Measurements from ENCODE around the gene SLC22A7. TPM values are rescaled to one million over a fixed set of nuclear protein-coding genes. Genes with fewer than 3 reads are reported as not detected.
"Not testable (repeated sequence)": the region's sequence is repeated elsewhere in the genome, so short reads cannot be mapped to it uniquely, and the experiment has no call there.

SLC22A7 gene
- total and polyA plus RNA-seq, 2 experiments from 2014 or later, result not detected

DNA sequence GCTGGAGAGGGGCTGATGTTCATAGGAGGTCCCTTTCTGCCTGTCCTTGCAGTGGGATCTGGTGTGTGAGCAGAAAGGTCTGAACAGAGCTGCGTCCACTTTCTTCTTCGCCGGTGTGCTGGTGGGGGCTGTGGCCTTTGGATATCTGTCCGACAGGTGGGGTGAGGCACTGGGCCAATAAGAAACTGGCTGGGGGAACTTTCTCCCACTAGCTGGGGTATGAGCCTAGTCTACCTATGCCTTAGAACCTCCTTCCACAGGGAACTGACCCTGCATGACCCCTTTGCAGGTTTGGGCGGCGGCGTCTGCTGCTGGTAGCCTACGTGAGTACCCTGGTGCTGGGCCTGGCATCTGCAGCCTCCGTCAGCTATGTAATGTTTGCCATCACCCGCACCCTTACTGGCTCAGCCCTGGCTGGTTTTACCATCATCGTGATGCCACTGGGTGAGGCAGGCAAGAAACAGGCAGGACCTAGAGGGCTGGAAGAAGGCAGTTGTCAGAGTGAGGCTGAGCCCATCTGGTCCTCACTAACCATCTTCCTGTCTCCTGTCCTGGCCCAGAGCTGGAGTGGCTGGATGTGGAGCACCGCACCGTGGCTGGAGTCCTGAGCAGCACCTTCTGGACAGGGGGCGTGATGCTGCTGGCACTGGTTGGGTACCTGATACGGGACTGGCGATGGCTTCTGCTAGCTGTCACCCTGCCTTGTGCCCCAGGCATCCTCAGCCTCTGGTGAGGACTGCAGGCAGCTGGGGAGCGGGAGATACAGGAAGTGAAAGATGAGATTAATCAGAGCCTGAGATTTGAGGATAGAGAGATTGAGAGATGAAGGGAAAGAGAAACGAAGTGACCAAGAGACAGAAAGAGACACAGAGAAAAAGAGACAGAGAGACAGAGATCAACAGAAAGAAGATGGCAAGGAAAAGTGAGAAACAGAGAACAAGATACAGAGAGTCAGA lies 1.6 kb downstream of the SLC22A7 start:
- no peak for DNase-seq
- TF ChIP-seq EZH2phosphoT487 (IDR thresholded peaks at IDR 0.05; ENCODE audit: insufficient read depth, low read depth) (no peak), EZH2 (IDR thresholded peaks at IDR 0.05; ENCODE audit: insufficient read depth, poor library complexity, severe bottlenecking) (no peak)
- H3K9me3 ChIP-seq (ENCODE audit: low read depth), result no peaks in the 10 kb centered on the region
- H3K27ac ChIP-seq, result no peak overlapping the region
- H3K9me2 ChIP-seq (ENCODE audit: insufficient read depth), result no peaks in the 10 kb centered on the region
- in situ Hi-C loops (cut with MboI), result no loop called here
- H3K4me1 ChIP-seq (ENCODE audit: insufficient read depth), result no peaks in the 10 kb centered on the region
- peaks cover 17% of the 10 kb centered on the region; the same call in 1 of the 2 replicates for H3K27me3 ChIP-seq (replicated peaks; ENCODE audit: insufficient read depth)
- no peaks in the 10 kb centered on the region for H4K20me1 ChIP-seq (ENCODE audit: insufficient read depth)
- H2AFZ ChIP-seq, result no peak overlapping the region
- no peaks in the 10 kb centered on the region for H3K79me2 ChIP-seq (ENCODE audit: insufficient read depth)
- no peak overlapping the region for H3K4me2 ChIP-seq (ENCODE audit: unreplicated experiment)
- 55 to 62% methylated on average over 16 to 18 of the region's 18 CpGs for WGBS, 2 experiments (ENCODE audit: low coverage in 1 of 2, low lambda C conversion rate in 2 of 2, missing lambda C conversion rate in 2 of 2)
- H3F3A ChIP-seq (ENCODE audit: insufficient read depth), result no peaks in the 10 kb centered on the region
- no peak overlapping the region for H3K9ac ChIP-seq
- no peak overlapping the region for H3K4me3 ChIP-seq
- H3K36me3 ChIP-seq (ENCODE audit: low read depth), result no peaks in the 10 kb centered on the region

DNA sequence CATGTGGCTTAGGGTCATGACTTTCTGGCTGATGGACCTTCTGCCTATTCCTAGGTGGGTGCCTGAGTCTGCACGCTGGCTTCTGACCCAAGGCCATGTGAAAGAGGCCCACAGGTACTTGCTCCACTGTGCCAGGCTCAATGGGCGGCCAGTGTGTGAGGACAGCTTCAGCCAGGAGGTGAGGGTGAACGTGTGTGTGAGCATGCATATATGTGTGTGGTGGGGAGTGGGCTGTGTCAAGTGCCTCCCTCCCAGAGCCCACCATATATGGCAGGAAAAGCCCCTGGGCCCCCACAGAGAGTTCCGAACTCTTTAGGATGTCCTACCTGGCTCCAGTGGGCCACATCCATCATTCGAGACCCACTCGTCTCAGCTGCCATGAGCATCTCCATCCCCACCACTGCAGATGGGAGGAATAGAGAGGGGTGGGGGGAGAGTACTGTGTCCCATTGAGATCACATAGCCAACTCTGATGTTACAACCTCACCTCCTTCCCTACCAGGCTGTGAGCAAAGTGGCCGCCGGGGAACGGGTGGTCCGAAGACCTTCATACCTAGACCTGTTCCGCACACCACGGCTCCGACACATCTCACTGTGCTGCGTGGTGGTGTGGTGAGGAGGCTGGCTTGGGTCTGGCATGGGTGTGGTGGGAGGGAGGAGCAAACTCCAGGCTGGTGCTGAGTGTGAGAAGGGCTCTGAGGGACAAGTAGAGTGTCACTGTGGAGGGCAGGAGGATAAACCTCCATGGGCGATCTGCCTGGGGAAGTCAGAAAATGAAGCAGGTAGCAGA lies 3.2 kb downstream of the SLC22A7 start:
- in situ Hi-C loops (cut with MboI), result no loop called here
- H3K27ac ChIP-seq, result no peak overlapping the region
- WGBS, 2 experiments (ENCODE audit: low coverage in 1 of 2, low lambda C conversion rate in 2 of 2, missing lambda C conversion rate in 2 of 2), result 80 to 82% methylated on average over 15 of the region's 15 CpGs
- H3K27me3 ChIP-seq (replicated peaks; ENCODE audit: insufficient read depth), result peaks cover 17% of the 10 kb centered on the region; the same call in 1 of the 2 replicates
- no peaks in the 10 kb centered on the region for H3K36me3 ChIP-seq (ENCODE audit: low read depth)
- TF ChIP-seq EZH2 (IDR thresholded peaks at IDR 0.05; ENCODE audit: insufficient read depth, poor library complexity, severe bottlenecking) (no peak), EZH2phosphoT487 (IDR thresholded peaks at IDR 0.05; ENCODE audit: insufficient read depth, low read depth) (no peak)
- H3K79me2 ChIP-seq (ENCODE audit: insufficient read depth), result no peaks in the 10 kb centered on the region
- no peak overlapping the region for H3K4me2 ChIP-seq (ENCODE audit: unreplicated experiment)
- H3K4me1 ChIP-seq (ENCODE audit: insufficient read depth), result no peaks in the 10 kb centered on the region
- no peaks in the 10 kb centered on the region for H3K9me3 ChIP-seq (ENCODE audit: low read depth)
- no peak overlapping the region for H2AFZ ChIP-seq
- H3F3A ChIP-seq (ENCODE audit: insufficient read depth), result no peaks in the 10 kb centered on the region
- no peak for DNase-seq
- no peaks in the 10 kb centered on the region for H4K20me1 ChIP-seq (ENCODE audit: insufficient read depth)
- no peak overlapping the region for H3K9ac ChIP-seq
- no peak overlapping the region for H3K4me3 ChIP-seq
- H3K9me2 ChIP-seq (ENCODE audit: insufficient read depth), result no peaks in the 10 kb centered on the region

DNA sequence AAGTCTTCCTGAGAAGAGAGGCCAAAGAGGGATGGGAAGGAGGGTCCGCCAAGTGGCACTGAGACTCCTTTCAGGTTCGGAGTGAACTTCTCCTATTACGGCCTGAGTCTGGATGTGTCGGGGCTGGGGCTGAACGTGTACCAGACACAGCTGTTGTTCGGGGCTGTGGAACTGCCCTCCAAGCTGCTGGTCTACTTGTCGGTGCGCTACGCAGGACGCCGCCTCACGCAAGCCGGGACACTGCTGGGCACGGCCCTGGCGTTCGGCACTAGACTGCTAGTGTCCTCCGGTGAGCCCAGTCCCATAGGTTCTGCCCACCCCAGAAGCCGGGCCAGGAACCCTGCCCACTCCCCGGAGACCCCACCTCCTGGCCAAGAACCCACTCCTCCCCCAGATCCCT lies 4.1 kb downstream of the SLC22A7 start:
- H3F3A ChIP-seq (ENCODE audit: insufficient read depth), result no peaks in the 10 kb centered on the region
- H2AFZ ChIP-seq, result no peak overlapping the region
- no peaks in the 10 kb centered on the region for H3K9me3 ChIP-seq (ENCODE audit: low read depth)
- no peak overlapping the region for H3K4me3 ChIP-seq
- no peak for DNase-seq
- H3K27ac ChIP-seq, result no peak overlapping the region
- H4K20me1 ChIP-seq (ENCODE audit: insufficient read depth), result no peaks in the 10 kb centered on the region
- no peak for TF ChIP-seq EZH2phosphoT487 (IDR thresholded peaks at IDR 0.05; ENCODE audit: insufficient read depth, low read depth)
- TF ChIP-seq EZH2 (IDR thresholded peaks at IDR 0.05; ENCODE audit: insufficient read depth, poor library complexity, severe bottlenecking), result no peak
- no peak overlapping the region for H3K4me2 ChIP-seq (ENCODE audit: unreplicated experiment)
- H3K4me1 ChIP-seq (ENCODE audit: insufficient read depth), result no peaks in the 10 kb centered on the region
- 63% methylated on average over 19 of the region's 19 CpGs for WGBS, 2 experiments (ENCODE audit: low coverage in 1 of 2, low lambda C conversion rate in 2 of 2, missing lambda C conversion rate in 2 of 2)
- peaks cover 10% of the 10 kb centered on the region; the same call in 1 of the 2 replicates for H3K27me3 ChIP-seq (replicated peaks; ENCODE audit: insufficient read depth)
- no peaks in the 10 kb centered on the region for H3K79me2 ChIP-seq (ENCODE audit: insufficient read depth)
- no peak overlapping the region for H3K9ac ChIP-seq
- H3K9me2 ChIP-seq (ENCODE audit: insufficient read depth), result no peaks in the 10 kb centered on the region
- no peaks in the 10 kb centered on the region for H3K36me3 ChIP-seq (ENCODE audit: low read depth)
- in situ Hi-C loops (cut with MboI), result no loop called here

DNA sequence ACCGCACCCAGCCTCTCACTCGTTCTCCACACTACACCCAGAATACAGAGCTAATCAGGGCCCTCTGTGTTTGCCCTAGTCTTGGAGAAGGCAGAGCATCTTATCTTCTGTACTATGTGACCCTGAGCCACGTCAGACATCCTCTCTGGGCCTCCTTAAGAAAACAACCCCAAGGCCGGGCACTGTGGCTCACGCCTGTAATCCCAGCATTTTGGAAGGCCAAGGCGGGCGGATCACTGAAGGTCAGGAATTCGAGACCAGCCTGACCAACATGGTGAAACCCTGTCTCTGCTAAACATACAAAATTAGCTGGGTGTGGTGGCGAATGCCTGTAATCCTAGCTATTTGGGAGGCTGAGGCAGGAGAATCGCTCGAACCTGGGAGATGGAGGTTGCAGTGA lies 4.9 kb downstream of the SLC22A7 start:
- H3K27me3 ChIP-seq (replicated peaks; ENCODE audit: insufficient read depth); in situ Hi-C loops (cut with MboI); H3K4me2 ChIP-seq (ENCODE audit: unreplicated experiment); H3K9me3 ChIP-seq (ENCODE audit: low read depth); H3F3A ChIP-seq (ENCODE audit: insufficient read depth); H3K36me3 ChIP-seq (ENCODE audit: low read depth); H3K27ac ChIP-seq; H3K79me2 ChIP-seq (ENCODE audit: insufficient read depth); H4K20me1 ChIP-seq (ENCODE audit: insufficient read depth); DNase-seq; H2AFZ ChIP-seq; H3K4me3 ChIP-seq; H3K9me2 ChIP-seq (ENCODE audit: insufficient read depth); H3K4me1 ChIP-seq (ENCODE audit: insufficient read depth); H3K9ac ChIP-seq: not testable (repeated sequence)
- WGBS, 2 experiments (ENCODE audit: low coverage in 1 of 2, low lambda C conversion rate in 2 of 2, missing lambda C conversion rate in 2 of 2), result 77 to 83% methylated on average over 11 of the region's 11 CpGs
